ENCODE results near the gene CD86. TPM values are rescaled to one million over a fixed set of nuclear protein-coding genes. Genes with fewer than 3 reads are reported as not detected.

Gene CD86
- total RNA-seq, 1 experiment from 2014 or later: not detected

- Histone ChIP-seq H3K9me3 (ENCODE audit: control insufficient read depth, insufficient read depth, low read depth, low read length) (no peaks in the 10 kb centered on the region), H3K27ac (ENCODE audit: low read length) (no peak overlapping the region), H3K36me3 (ENCODE audit: control insufficient read depth, insufficient read depth, low read length) (no peaks in the 10 kb centered on the region), H3K4me1 (ENCODE audit: control insufficient read depth, insufficient read depth, low read length) (no peaks in the 10 kb centered on the region), H3K4me3 (ENCODE audit: low read depth in 2 of 2, low read length in 2 of 2) (no peak overlapping the region), H3K27me3 (ENCODE audit: control insufficient read depth, insufficient read depth, low read length) (no peaks in the 10 kb centered on the region; the same call in 1 of the 2 replicates)
- ATAC-seq: no peak
- in situ Hi-C loops (cut with HindIII; ENCODE audit: low pct_unique_long_range_greater_than_20kb, low sequenced_read_pairs): no loop called here
- intact Hi-C loops (cut with micrococcal nuclease; ENCODE audit: unreplicated experiment): no loop called here
- CTCF ChIA-PET: no interaction called here
- POLR2A ChIA-PET: no interaction called here
- no TSS peak for BruUV-seq (replicated peaks)
- no peak for DNase-seq (ENCODE audit: low read depth, low spot score)
- TF ChIP-seq TCF7L2 (IDR thresholded peaks at IDR 0.05; ENCODE audit: low read depth, low read length) (no peak), REST (IDR thresholded peaks at IDR 0.05; ENCODE audit: insufficient read depth in 1 of 2, low read depth in 2 of 2, low read length in 1 of 2) (no peak), SIN3A (IDR thresholded peaks at IDR 0.05; ENCODE audit: borderline replicate concordance, insufficient read depth, low read depth, low read length) (no peak), POLR2AphosphoS5 (IDR thresholded peaks at IDR 0.05; ENCODE audit: low read depth, low read length) (no peak), CTCF (IDR thresholded peaks at IDR 0.05) (no peak)
Observed at GRCh38 chr3:122067588-122068240, 12.6 kb downstream of the CD86 start.

GRCh38 chr3:122074621-122075265 lies 19.6 kb downstream of the CD86 start:
- ATAC-seq (no peak), DNase-seq (ENCODE audit: low read depth, low spot score) (no peak)
- in situ Hi-C loops (cut with HindIII; ENCODE audit: low pct_unique_long_range_greater_than_20kb, low sequenced_read_pairs) (no loop called here), intact Hi-C loops (cut with micrococcal nuclease; ENCODE audit: unreplicated experiment) (no loop called here)
- Histone ChIP-seq H3K4me1 (ENCODE audit: control insufficient read depth, insufficient read depth, low read length) (no peaks in the 10 kb centered on the region), H3K27me3 (ENCODE audit: control insufficient read depth, insufficient read depth, low read length) (0 out of 2 replicates have a peak, but pooled peaks cover 2% of the 10 kb centered on the region), H3K27ac (ENCODE audit: low read length) (no peak overlapping the region), H3K4me3 (ENCODE audit: low read depth in 2 of 2, low read length in 2 of 2) (no peak overlapping the region), H3K36me3 (ENCODE audit: control insufficient read depth, insufficient read depth, low read length) (no peaks in the 10 kb centered on the region), H3K9me3 (ENCODE audit: control insufficient read depth, insufficient read depth, low read depth, low read length) (no peaks in the 10 kb centered on the region)
- POLR2A ChIA-PET: no interaction called here
- CTCF ChIA-PET: no interaction called here
- TF ChIP-seq REST (IDR thresholded peaks at IDR 0.05; ENCODE audit: insufficient read depth in 1 of 2, low read depth in 2 of 2, low read length in 1 of 2) (no peak), CTCF (IDR thresholded peaks at IDR 0.05) (no peak), TCF7L2 (IDR thresholded peaks at IDR 0.05; ENCODE audit: low read depth, low read length) (no peak), SIN3A (IDR thresholded peaks at IDR 0.05; ENCODE audit: borderline replicate concordance, insufficient read depth, low read depth, low read length) (no peak), POLR2AphosphoS5 (IDR thresholded peaks at IDR 0.05; ENCODE audit: low read depth, low read length) (no peak)
- BruUV-seq (replicated peaks): no TSS peak
